GM23248 (cell line): ENCODE data around the gene SKAP2. TPM values are rescaled to one million over a fixed set of nuclear protein-coding genes. Genes with fewer than 3 reads are reported as not detected.

Experiments
- DNase-seq: peaks from one replicate; pipeline ENCODE4 v3.0.0-alpha.2; 2015
- H2AFZ ChIP-seq: fragments of 200-600 bp; sonication (generic); 2 replicates; pipeline ENCODE4 v1.6.1; 2016; ENCODE audit warnings: antibody characterized with exemption
- H3F3A ChIP-seq: fragments of 200-600 bp; sonication (generic); 2 replicates; pipeline ENCODE4 v1.6.1; 2016; ENCODE audit warnings: mild to moderate bottlenecking, antibody characterized with exemption, mixed run types; ENCODE audit not compliant: insufficient read depth
- H3K27ac ChIP-seq: fragments of 200-600 bp; sonication (generic); 2 replicates; pipeline ENCODE4 v1.5.1; 2016; ENCODE audit warnings: mild to moderate bottlenecking
- H3K27me3 ChIP-seq: fragments of 200-600 bp; sonication (generic); replicated peaks from 2 replicates; pipeline ENCODE4 v1.6.1; 2016; ENCODE audit warnings: mild to moderate bottlenecking; ENCODE audit not compliant: insufficient read depth
- H3K36me3 ChIP-seq: fragments of 200-600 bp; sonication (generic); 2 replicates; pipeline ENCODE4 v1.6.1; 2016; ENCODE audit warnings: low read depth, mild to moderate bottlenecking
- H3K4me1 ChIP-seq: fragments of 200-600 bp; sonication (generic); 2 replicates; pipeline ENCODE4 v1.6.1; 2016; ENCODE audit warnings: mild to moderate bottlenecking; ENCODE audit not compliant: insufficient read depth
- H3K4me2 ChIP-seq: fragments of 200-600 bp; sonication (generic); one replicate; pipeline ENCODE4 v1.6.1; 2016; ENCODE audit warnings: mild to moderate bottlenecking; ENCODE audit not compliant: unreplicated experiment
- H3K4me3 ChIP-seq: fragments of 200-600 bp; sonication (generic); 2 replicates; pipeline ENCODE4 v1.5.1; 2016; ENCODE audit warnings: mild to moderate bottlenecking
- H3K79me2 ChIP-seq: fragments of 200-600 bp; sonication (generic); 2 replicates; pipeline ENCODE4 v1.6.1; 2016; ENCODE audit warnings: mild to moderate bottlenecking; ENCODE audit not compliant: insufficient read depth
- H3K9ac ChIP-seq: fragments of 200-600 bp; sonication (generic); 2 replicates; pipeline ENCODE4 v1.6.1; 2016; ENCODE audit warnings: mild to moderate bottlenecking
- H3K9me2 ChIP-seq: fragments of 200-600 bp; sonication (generic); 2 replicates; pipeline ENCODE4 v1.6.1; 2016; ENCODE audit warnings: mixed run types, mild to moderate bottlenecking, moderate library complexity; ENCODE audit not compliant: insufficient read depth
- H3K9me3 ChIP-seq: fragments of 200-600 bp; sonication (generic); one replicate; pipeline ENCODE4 v1.6.1; 2017; ENCODE audit warnings: low read depth
- H4K20me1 ChIP-seq: fragments of 200-600 bp; sonication (generic); 2 replicates; pipeline ENCODE4 v1.6.0; 2016; ENCODE audit not compliant: insufficient read depth
- EZH2 ChIP-seq: fragments of 200-600 bp; sonication (generic); IDR thresholded peaks from 2 replicates; pipeline ENCODE4 v1.6.1; 2018; ENCODE audit warnings: antibody characterized with exemption, mild to moderate bottlenecking; ENCODE audit not compliant: insufficient read depth, poor library complexity, severe bottlenecking
- EZH2phosphoT487 ChIP-seq: fragments of 200-600 bp; sonication (generic); IDR thresholded peaks from 2 replicates; pipeline ENCODE4 v1.6.1; 2018; ENCODE audit warnings: antibody characterized with exemption, moderate library complexity, mild to moderate bottlenecking, low read depth; ENCODE audit not compliant: insufficient read depth
- WGBS, 2 experiments: methylation state at CpG; one replicate each; pipeline ENCODE4 v1.1.6; 2015 to 2017; ENCODE audit warnings: low lambda C conversion rate in 2 of 2, low coverage in 1 of 2; ENCODE audit errors: missing lambda C conversion rate in 2 of 2; 5-methylcytosine and 5-hydroxymethylcytosine counted together
- in situ Hi-C: fragments of 300-500 bp; cut with MboI; formaldehyde crosslinking; loops from 2 replicates; pipeline ENCODE4 v1.15.0; 2020
- polyA plus RNA-seq: library from polyadenylated mRNA; unstranded; fragments of >200 nt; fragmentation: Nextera tagmentation; extraction: Ambion mirVana; gene quantifications from 2 replicates; pipeline ENCODE4 v1.2.1, GENCODE V29; 2016
- total RNA-seq: library from RNA; depleted of rRNA; stranded (reverse); fragments of >200 nt; shearing (Covaris generic); gene quantifications from 2 replicates; pipeline ENCODE4 v1.2.3, GENCODE V29; 2014

SKAP2 gene
- total and polyA plus RNA-seq, 2 experiments from 2014 or later: 18.7 to 28.9 TPM

DNA sequence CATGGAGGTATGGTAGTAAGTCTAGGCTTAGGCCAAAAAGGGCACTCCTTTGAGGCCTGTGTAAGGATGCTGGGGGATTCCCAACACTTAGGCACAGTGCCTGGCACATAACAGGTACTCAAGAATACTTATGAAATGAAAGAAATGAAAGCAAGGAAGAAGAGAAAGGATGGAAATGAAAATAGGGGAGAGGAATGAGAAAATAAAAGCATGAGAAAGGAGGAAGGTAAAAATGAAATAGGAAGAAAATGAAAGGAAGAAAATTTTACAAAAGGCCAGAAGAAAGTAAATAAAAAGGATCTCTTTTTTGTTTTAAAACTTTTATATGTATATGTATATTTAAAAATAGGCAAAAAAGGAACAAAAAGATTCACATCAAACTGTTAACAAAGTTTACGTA is 146.3 kb downstream of the SKAP2 start:
- H3K9me3 ChIP-seq: no peaks in the 10 kb centered on the region
- TF ChIP-seq EZH2phosphoT487: no peak
- TF ChIP-seq EZH2: no peak
- H3K36me3 ChIP-seq: no peaks in the 10 kb centered on the region
- no peaks in the 10 kb centered on the region for H3F3A ChIP-seq
- 97 to 100% methylated on average over 1 of the region's 1 CpG for WGBS, 2 experiments
- no peaks in the 10 kb centered on the region for H4K20me1 ChIP-seq
- no peak overlapping the region for H2AFZ ChIP-seq
- H3K4me3 ChIP-seq: no peak overlapping the region
- H3K4me1 ChIP-seq: no peaks in the 10 kb centered on the region
- no peak overlapping the region for H3K4me2 ChIP-seq
- H3K9me2 ChIP-seq: no peaks in the 10 kb centered on the region
- no peak overlapping the region for H3K9ac ChIP-seq
- no peak for DNase-seq
- in situ Hi-C loops: no loop called here
- no peak overlapping the region for H3K27ac ChIP-seq
- H3K79me2 ChIP-seq: no peaks in the 10 kb centered on the region
- no peaks in the 10 kb centered on the region for H3K27me3 ChIP-seq

DNA sequence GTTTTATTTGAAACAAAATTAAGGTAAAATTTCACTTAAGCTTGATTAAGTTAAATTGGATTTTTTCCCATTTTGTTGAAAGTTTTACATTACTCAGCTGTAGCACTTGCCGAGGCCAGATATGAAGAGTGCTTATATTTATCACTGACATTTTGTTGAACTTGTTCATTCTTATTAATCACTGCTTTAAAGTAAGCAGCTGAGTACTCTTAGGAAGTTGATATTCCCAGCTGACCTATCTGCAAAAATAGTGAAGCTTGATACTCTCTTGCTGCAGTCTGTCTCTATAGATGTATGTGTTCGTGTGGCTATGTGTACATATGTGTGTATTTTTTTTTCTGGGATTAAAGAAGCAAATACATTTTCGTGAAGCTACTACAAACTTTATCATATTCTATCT is 150.0 kb downstream of the SKAP2 start:
- H3F3A ChIP-seq: no peaks in the 10 kb centered on the region
- no peaks in the 10 kb centered on the region for H4K20me1 ChIP-seq
- H3K9me3 ChIP-seq: no peaks in the 10 kb centered on the region
- no peak overlapping the region for H3K27ac ChIP-seq
- H3K79me2 ChIP-seq: no peaks in the 10 kb centered on the region
- no peak for TF ChIP-seq EZH2phosphoT487
- TF ChIP-seq EZH2: no peak
- H3K4me3 ChIP-seq: no peak overlapping the region
- in situ Hi-C loops: no loop called here
- WGBS, 2 experiments: 95 to 96% methylated on average over 3 of the region's 3 CpGs
- no peak overlapping the region for H3K4me2 ChIP-seq
- no peaks in the 10 kb centered on the region for H3K36me3 ChIP-seq
- H3K27me3 ChIP-seq: no peaks in the 10 kb centered on the region
- no peaks in the 10 kb centered on the region for H3K4me1 ChIP-seq
- H3K9ac ChIP-seq: no peak overlapping the region
- no peak overlapping the region for H2AFZ ChIP-seq
- H3K9me2 ChIP-seq: no peaks in the 10 kb centered on the region
- no peak for DNase-seq

DNA sequence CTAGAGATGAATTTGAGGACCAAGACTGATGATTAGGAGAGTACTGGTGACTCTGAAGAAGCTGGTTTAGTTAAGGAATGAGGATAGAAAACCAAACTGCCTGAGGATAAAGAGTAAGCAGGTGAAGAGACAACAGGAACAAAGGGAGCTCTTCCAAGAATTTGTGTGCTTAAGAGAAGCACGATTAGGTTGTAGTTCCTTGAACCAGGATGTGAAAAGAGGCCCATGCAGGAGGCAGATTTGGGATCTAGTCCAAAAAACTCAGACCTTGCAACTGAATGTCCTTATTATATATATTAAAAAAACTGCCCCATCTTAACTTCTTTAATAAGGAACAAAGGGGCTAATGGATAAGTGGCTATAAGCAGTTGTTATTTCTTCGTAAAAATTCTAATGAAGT is 150.4 kb downstream of the SKAP2 start:
- no peaks in the 10 kb centered on the region for H4K20me1 ChIP-seq
- H3K27ac ChIP-seq: no peak overlapping the region
- H3K4me2 ChIP-seq: no peak overlapping the region
- H3K4me3 ChIP-seq: no peak overlapping the region
- in situ Hi-C loops: no loop called here
- DNase-seq: no peak
- WGBS, 2 experiments: 92 to 100% methylated on average over 2 of the region's 2 CpGs
- no peaks in the 10 kb centered on the region for H3K79me2 ChIP-seq
- H3F3A ChIP-seq: no peaks in the 10 kb centered on the region
- no peaks in the 10 kb centered on the region for H3K9me2 ChIP-seq
- no peak overlapping the region for H3K9ac ChIP-seq
- no peak for TF ChIP-seq EZH2phosphoT487
- no peaks in the 10 kb centered on the region for H3K9me3 ChIP-seq
- no peak overlapping the region for H2AFZ ChIP-seq
- H3K27me3 ChIP-seq: no peaks in the 10 kb centered on the region
- H3K36me3 ChIP-seq: no peaks in the 10 kb centered on the region
- no peaks in the 10 kb centered on the region for H3K4me1 ChIP-seq

DNA sequence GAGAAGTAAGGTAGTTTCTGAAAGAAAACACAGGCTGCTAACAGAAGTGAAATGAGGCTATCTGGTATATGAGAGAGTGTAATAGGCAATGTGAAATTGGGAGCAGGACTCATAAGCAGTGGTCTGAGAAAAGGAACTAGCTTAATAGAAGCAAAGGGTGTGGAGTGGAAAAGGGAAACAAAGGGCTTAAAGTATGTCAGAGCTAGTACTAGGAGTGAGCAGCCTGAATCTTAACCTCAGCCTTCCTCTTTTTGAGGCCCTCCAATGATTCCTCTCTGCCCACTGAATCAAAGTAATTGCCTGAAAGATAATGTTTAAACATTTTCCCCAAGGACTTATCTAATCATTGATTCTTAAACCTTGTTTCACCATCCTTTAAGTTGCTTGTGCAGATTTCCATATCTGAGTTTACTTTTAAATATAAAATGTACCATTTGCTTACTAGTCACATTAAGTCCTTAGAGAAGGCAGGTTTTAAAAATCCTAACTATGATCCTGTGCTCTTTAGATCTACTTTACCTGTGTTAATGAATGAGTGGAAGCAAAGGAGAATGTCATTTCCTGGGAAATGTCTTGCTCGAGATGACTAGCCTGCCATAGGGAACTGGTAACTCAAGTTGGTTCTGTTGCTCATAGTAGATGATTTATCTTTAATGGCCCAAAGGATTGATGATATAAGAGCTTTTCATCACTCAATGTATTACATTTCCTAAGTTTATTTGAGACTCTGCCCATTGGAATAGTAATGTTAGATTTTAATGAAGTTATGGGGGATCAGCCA is 155.0 kb downstream of the SKAP2 start:
- no peak overlapping the region for H2AFZ ChIP-seq
- no peaks in the 10 kb centered on the region for H3K9me3 ChIP-seq
- no peak for DNase-seq
- no peaks in the 10 kb centered on the region for H4K20me1 ChIP-seq
- peaks cover 8% of the 10 kb centered on the region; the same call in 1 of the 2 replicates for H3F3A ChIP-seq
- in situ Hi-C loops: no loop called here
- no peaks in the 10 kb centered on the region for H3K79me2 ChIP-seq
- no peaks in the 10 kb centered on the region for H3K36me3 ChIP-seq
- H3K27me3 ChIP-seq: no peaks in the 10 kb centered on the region
- no peak overlapping the region for H3K4me2 ChIP-seq
- no peak overlapping the region for H3K27ac ChIP-seq
- H3K9ac ChIP-seq: no peak overlapping the region
- TF ChIP-seq EZH2phosphoT487 (no peak), EZH2 (no peak)
- H3K4me1 ChIP-seq: peaks cover 21% of the 10 kb centered on the region
- WGBS, 2 experiments: 87 to 95% methylated on average over 1 of the region's 1 CpG
- H3K9me2 ChIP-seq: no peaks in the 10 kb centered on the region
- no peak overlapping the region for H3K4me3 ChIP-seq

DNA sequence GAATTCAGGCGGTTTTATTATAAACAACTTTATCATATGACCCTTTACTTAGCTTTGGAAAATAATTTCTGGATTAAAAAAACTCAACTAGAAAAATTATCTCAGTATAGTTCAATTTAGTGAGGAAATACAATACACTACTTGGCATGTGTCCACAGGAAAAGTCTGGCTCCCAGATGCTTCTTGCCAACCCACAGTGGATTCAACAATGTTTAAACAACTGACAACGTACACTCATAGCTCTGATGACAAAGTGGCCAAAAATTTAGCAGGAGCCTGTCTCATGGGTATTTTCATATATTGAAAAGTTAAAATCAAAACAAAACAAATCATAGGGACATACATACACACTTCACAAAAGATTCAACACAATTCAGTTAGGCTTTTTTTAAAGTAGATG is 158.8 kb downstream of the SKAP2 start:
- in situ Hi-C loops: no loop called here
- TF ChIP-seq EZH2phosphoT487 (no peak), EZH2 (no peak)
- Histone ChIP-seq H3K27me3 (no peaks in the 10 kb centered on the region), H3K9me3 (no peaks in the 10 kb centered on the region), H3K4me1 (peaks cover 21% of the 10 kb centered on the region), H3K36me3 (no peaks in the 10 kb centered on the region), H3K4me3 (peak overlapping the region; percentile 31; the same call in 1 of the 2 replicates), H3K4me2 (peak overlapping the region; percentile 64), H2AFZ (no peak overlapping the region), H4K20me1 (no peaks in the 10 kb centered on the region), H3F3A (peaks cover 8% of the 10 kb centered on the region; the same call in 1 of the 2 replicates), H3K9me2 (no peaks in the 10 kb centered on the region), H3K27ac (peak overlapping the region; percentile 4; the same call in 1 of the 2 replicates), H3K79me2 (no peaks in the 10 kb centered on the region), H3K9ac (no peak overlapping the region)
- peak; percentile 97 for DNase-seq
- 15% methylated on average over 2 of the region's 2 CpGs for WGBS, 2 experiments
